Measurements from ENCODE around the gene IL1RN. TPM values are rescaled to one million over a fixed set of nuclear protein-coding genes. Genes with fewer than 3 reads are reported as not detected.

IL1RN gene
- total RNA-seq, 1 donor from 2014 or later = not detected

DNA sequence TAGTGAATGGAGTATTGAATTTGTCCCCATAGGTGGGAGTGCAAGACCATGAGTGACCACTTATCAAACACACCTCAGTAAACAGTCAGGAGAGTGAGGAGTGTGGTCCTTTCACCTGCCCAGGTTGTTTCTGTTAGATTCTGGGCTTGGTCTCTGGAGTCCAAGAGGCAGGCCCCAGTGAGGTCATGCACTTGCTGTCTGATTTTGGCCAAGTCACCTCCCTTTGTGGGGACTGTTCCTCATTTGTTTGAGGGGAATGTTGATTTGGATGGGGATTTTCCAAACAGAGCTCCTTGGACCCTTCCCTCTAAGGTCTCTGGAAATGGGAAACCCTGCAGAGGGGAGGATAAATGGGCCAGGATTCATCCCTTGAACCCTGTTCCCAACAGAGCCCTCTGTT, 7.3 kb downstream of the IL1RN start:
- TF ChIP-seq EZH2 (IDR thresholded peaks at IDR 0.05) = no peak
- TF ChIP-seq, protein P1, sequence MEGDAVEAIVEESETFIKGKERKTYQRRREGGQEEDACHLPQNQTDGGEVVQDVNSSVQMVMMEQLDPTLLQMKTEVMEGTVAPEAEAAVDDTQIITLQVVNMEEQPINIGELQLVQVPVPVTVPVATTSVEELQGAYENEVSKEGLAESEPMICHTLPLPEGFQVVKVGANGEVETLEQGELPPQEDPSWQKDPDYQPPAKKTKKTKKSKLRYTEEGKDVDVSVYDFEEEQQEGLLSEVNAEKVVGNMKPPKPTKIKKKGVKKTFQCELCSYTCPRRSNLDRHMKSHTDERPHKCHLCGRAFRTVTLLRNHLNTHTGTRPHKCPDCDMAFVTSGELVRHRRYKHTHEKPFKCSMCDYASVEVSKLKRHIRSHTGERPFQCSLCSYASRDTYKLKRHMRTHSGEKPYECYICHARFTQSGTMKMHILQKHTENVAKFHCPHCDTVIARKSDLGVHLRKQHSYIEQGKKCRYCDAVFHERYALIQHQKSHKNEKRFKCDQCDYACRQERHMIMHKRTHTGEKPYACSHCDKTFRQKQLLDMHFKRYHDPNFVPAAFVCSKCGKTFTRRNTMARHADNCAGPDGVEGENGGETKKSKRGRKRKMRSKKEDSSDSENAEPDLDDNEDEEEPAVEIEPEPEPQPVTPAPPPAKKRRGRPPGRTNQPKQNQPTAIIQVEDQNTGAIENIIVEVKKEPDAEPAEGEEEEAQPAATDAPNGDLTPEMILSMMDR (IDR thresholded peaks at IDR 0.05) = no peak
- no peak for TF ChIP-seq EZH2phosphoT487 (IDR thresholded peaks at IDR 0.05)
- H3K4me3 ChIP-seq = no peak overlapping the region
- H3K9me3 ChIP-seq (ENCODE audit: low read depth) = no peaks in the 10 kb centered on the region
- Mint-ChIP-seq H3K36me3 (no peaks in the 10 kb centered on the region), H3K4me3 (no peak overlapping the region), H3K27ac (no peak overlapping the region), H3K9me3 (no peaks in the 10 kb centered on the region), H3K27me3 (ENCODE audit: insufficient read depth, low read depth) (no peaks in the 10 kb centered on the region), H3K4me1 (peaks cover 13% of the 10 kb centered on the region)
- DNase-seq (ENCODE audit: low spot score) = no peak
- H3F3A ChIP-seq (ENCODE audit: low read depth) = no peaks in the 10 kb centered on the region
- H3K36me3 ChIP-seq = no peaks in the 10 kb centered on the region
- H4K20me1 ChIP-seq (ENCODE audit: low read depth) = no peaks in the 10 kb centered on the region
- H3K4me2 ChIP-seq = no peak overlapping the region
- no peak overlapping the region for H3K9ac ChIP-seq
- H3K4me1 ChIP-seq = no peaks in the 10 kb centered on the region
- no peak overlapping the region for H2AFZ ChIP-seq (replicated peaks)
- H3K27ac ChIP-seq = no peak overlapping the region
- H3K27me3 ChIP-seq = no peaks in the 10 kb centered on the region
- no peaks in the 10 kb centered on the region for H3K79me2 ChIP-seq (ENCODE audit: low read depth)

- no peak for TF ChIP-seq EZH2 (IDR thresholded peaks at IDR 0.05)
- TF ChIP-seq EZH2phosphoT487 (IDR thresholded peaks at IDR 0.05) = no peak
- TF ChIP-seq, protein P1 (IDR thresholded peaks at IDR 0.05) = no peak
- Histone ChIP-seq H3K4me3 (no peak overlapping the region), H3K36me3 (no peaks in the 10 kb centered on the region), H3K4me2 (no peak overlapping the region), H2AFZ (replicated peaks) (no peak overlapping the region), H3K9ac (no peak overlapping the region), H4K20me1 (ENCODE audit: low read depth) (no peaks in the 10 kb centered on the region), H3K27me3 (no peaks in the 10 kb centered on the region), H3K4me1 (no peaks in the 10 kb centered on the region), H3K27ac (no peak overlapping the region), H3F3A (ENCODE audit: low read depth) (no peaks in the 10 kb centered on the region), H3K79me2 (ENCODE audit: low read depth) (no peaks in the 10 kb centered on the region), H3K9me3 (ENCODE audit: low read depth) (no peaks in the 10 kb centered on the region)
- H3K9me3 Mint-ChIP-seq = no peaks in the 10 kb centered on the region
- no peak overlapping the region for H3K27ac Mint-ChIP-seq
- DNase-seq (ENCODE audit: low spot score) = no peak
- H3K4me3 Mint-ChIP-seq = no peak overlapping the region
- no peaks in the 10 kb centered on the region for H3K27me3 Mint-ChIP-seq (ENCODE audit: insufficient read depth, low read depth)
- peaks cover 13% of the 10 kb centered on the region for H3K4me1 Mint-ChIP-seq
- H3K36me3 Mint-ChIP-seq = no peaks in the 10 kb centered on the region
Measured at GRCh38 chr2:113135317-113135716, 7.9 kb downstream of the IL1RN start.

GRCh38 chr2:113136828-113137775, 9.7 kb downstream of the IL1RN start:
- Histone ChIP-seq H3K36me3 (no peaks in the 10 kb centered on the region), H3K27ac (no peak overlapping the region), H3K79me2 (ENCODE audit: low read depth) (no peaks in the 10 kb centered on the region), H4K20me1 (ENCODE audit: low read depth) (no peaks in the 10 kb centered on the region), H3K9ac (no peak overlapping the region), H3K27me3 (no peaks in the 10 kb centered on the region), H3K4me2 (no peak overlapping the region), H3K4me1 (no peaks in the 10 kb centered on the region), H3K4me3 (no peak overlapping the region), H2AFZ (replicated peaks) (no peak overlapping the region), H3F3A (ENCODE audit: low read depth) (no peaks in the 10 kb centered on the region), H3K9me3 (ENCODE audit: low read depth) (no peaks in the 10 kb centered on the region)
- no peak for TF ChIP-seq EZH2phosphoT487 (IDR thresholded peaks at IDR 0.05)
- TF ChIP-seq, protein P1 (IDR thresholded peaks at IDR 0.05) = peak; percentile 75
- DNase-seq (ENCODE audit: low spot score) = peak; percentile 63
- Mint-ChIP-seq H3K9me3 (no peaks in the 10 kb centered on the region), H3K4me1 (peaks cover 13% of the 10 kb centered on the region), H3K27ac (no peak overlapping the region), H3K36me3 (no peaks in the 10 kb centered on the region), H3K27me3 (ENCODE audit: insufficient read depth, low read depth) (peaks cover 5% of the 10 kb centered on the region), H3K4me3 (no peak overlapping the region)

Measured in neural progenitor cell (in vitro differentiated cells).